SHP77 (cell line): ENCODE results near the gene NRIP1.
"Not testable (repeated sequence)": the region's sequence is repeated elsewhere in the genome, so short reads cannot be mapped to it uniquely, and the experiment has no call there.

ENCODE experiments used
- DNase-seq, 2 experiments: peaks; one replicate each; lab custom pipeline; 2025; lab: John Stamatoyannopoulos, UW

Gene NRIP1

DNA sequence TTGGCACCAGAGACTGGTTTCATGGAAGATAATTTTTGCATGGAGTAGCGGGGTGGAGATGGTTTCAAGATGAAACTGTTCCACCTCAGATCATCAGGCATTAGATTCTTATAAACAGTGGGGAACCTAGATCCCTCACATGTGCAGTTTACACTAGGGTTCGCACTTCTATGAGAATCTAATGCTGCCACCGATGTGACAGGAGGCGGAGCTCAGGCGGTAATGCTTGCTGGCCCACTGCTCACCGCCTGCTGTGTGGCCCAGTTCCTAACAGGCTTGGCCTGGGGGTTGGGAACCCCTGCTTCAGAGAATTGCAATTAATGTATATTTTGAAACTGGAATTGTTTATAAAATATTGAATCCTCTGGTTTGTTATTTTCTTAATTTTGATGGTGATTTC, 92.1 kb downstream of the NRIP1 start:
- DNase-seq: no peak

DNA sequence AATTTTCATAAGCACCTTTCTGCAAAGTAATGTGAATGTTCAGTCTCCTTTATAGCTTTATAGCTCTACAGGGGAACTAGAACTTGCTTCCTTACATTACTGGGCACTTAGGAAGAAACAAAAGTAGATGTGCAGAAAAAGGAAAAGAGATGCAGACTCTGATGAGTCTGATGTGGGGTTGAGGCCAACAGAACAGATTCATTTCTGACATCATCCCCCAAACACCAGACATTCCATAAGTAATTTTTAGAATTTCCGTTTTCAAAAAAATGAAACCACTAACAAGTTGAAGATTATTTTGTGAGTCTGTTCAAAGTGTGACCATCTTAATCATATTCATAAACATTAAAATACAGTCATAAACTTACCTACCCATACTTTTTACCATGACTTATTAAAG, 96.0 kb downstream of the NRIP1 start:
- DNase-seq: no peak

DNA sequence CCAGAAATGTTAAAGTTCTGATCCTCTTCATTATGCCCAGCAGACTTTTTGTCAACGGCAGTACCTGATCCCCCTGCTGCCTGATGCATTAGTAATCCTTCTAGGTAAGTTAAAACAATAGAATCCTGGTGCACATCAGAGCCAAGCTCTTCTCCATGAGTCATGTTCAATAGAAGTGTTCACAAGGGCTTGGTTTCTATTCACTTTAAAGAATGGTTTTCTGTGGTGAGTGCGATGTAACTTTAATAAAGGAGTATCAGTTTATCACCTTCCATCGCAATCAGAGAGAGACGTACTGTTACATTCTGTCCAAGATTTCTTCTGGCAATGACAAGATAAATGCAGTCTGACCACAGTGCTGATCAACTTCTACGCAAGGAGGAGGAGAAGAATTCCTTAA, 96.8 kb downstream of the NRIP1 start:
- DNase-seq: no peak

DNA sequence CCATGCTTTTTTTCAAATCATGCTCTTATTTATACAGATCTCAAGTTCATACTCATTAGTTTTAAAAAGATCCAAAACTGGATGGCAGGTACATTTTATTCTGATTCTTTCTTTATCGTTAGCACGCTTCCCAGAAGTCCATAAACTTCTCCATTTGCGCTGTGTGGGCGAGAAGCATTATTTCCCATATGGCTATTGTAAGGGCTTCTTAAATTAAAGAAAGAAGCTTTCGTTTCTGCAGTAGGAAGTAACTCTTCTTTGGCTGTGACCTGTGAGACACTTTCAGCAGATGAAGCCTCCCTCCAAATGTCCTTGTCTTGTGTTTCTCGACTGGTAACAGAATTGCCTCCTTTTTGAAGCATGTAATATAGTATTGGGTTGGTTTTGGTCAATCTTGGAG, 100.2 kb downstream of the NRIP1 start:
- DNase-seq: no peak

DNA sequence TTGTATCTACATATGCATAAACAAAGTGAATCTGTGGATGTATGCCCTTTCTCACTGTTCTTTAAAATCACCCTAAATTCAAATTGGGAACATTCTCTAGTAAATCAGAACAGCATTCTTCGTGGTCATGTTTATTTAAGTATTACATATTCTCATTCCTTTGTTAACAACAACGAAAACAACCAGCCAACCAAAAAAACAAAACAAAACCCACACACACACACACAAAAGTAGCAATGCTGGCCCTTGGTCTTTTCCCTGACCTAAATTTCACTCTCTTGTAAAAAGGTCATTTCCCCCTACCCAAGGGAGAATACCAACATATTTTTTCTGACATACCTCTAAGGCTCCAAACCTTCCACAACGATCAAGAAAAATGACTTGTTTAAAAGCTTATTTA, 102.6 kb downstream of the NRIP1 start:
- no peak for DNase-seq

DNA sequence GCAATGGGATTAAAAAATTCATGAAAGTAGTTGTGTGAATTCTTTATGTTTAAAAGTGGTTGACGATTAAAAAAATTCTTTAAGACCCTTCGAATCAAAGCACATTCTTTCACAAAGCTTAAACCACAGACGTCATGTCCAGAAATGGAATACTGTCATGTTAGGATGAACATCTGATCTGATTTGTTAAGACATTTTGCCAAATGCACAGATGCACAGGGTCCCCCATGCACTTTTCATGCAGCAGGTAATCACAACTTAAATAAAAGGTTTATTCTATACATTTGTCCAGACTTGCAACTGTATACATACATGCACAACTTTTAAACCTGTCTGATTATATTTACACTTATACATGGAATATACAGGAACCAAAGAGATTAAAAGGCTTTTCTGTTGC, 103.3 kb downstream of the NRIP1 start:
- DNase-seq: no peak

DNA sequence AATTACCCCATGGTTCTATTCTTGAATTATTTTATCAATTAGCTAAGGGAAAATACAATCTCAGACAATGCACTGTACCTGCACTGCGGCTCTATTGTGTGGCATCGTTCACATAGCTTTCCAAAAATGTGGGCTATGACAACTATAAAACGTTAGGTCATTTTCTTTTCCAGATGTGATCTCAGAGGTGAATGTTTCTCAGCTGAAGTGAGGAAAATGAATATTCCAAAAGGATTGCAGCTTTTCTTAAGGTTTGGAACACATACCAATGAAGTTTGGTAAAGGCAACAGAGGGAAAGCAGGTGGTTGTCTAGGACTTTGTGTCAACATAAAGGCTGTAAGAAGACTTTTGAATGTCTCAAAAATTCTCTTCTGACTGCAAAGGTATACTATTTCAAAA, 105.5 kb downstream of the NRIP1 start:
- no peak for DNase-seq

DNA sequence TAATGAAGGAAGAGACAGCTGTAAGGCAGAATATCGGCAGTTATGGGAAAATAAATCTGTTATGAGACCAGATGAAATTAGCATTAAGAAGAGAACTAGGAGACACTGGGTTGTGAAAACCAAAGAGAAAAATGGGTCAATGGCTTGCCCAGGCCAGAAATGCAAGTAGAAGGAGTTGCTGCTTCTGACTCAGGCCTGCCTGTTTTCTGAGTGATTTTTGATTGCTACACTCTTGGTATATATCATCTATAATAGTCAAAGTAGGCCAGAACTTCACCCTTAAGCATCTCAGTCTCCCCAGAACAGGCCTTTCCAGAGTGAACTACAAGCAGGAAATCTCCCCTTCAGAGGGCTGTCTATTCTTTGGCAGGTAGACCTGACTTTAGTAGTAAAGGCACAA, 107.0 kb downstream of the NRIP1 start:
- no peak for DNase-seq

DNA sequence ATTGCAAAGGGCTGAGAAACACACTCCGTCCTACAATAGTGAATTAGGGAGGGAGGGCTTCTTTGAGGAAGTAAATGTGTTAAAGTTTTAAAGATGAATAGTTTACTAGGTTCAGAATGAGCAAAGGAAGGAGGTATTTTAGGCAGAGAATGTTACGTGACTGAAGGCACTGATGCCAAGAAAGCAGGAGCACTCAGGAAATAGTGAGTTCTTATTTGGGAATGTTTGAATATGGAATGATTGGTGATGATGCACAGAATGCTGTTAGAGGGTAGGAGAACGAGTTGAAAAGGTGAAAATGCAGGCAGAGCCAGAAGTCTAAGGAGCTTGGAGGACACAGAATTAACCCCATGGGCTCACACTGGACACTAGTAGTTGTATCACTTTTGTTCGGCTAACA, 108.0 kb downstream of the NRIP1 start:
- DNase-seq: no peak

DNA sequence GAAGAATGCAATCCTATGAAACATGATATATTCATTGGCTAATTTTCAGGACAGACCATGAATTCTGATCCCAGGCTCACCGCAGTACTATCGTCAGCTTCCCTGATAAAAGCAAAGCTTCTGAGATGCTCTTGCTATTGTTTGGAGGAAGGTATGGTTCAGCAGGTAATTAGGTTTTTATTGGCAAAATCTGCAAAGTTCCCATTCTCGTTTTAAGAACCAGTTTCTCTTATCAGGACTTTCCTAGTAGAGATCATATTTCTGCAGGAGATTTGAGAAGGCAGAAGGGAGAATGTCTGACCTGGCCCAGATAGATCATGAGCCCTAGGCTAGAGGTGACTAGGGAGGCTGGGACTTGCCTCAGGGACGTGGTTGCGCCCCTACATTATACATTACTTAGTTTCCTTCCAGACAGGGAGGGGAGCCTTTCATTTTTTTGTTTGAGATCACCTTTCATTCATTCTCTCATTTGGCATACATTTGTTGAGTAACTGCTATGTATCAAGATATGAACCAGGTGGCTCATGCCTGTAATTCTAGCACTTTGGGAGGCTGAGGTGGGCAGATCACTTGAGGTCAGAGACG, 108.8 kb downstream of the NRIP1 start:
- no peak for DNase-seq

DNA sequence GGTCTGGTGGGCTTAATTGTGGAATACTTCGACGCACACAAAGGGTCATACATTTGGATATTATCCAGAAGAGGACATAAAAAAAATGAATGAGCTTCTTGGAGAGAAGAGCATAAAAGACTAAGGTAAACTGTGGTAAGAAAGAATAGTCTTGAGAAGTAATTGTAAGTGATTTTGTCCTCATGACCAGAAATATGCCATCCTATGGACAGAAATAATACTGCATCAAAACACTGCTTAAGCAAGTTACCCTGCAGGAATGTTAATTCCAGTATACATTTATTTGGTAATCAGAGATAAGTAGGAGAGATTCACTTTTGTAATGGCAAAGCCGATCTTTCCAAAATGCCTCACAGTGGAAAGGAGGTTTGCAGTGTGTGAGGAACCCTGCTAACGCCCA, 111.9 kb downstream of the NRIP1 start:
- DNase-seq: no peak

DNA sequence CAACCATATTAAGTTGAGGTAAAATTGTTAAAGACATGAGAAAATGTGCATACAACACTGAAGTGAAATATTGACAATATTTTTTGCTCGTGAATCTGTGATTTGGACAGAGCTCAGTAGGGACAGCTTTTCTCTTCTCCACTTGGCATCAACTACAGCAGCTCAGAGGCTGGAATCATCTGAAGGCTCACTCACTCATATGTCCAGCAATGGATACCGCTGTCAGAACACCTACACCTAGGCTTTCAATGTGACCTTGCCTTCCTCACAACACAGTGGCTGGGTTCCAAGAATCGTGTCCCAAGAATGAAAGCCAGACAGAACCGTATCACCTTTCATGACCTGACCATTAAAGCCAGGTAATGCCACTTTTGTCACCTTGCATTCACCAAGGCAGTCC, 115.2 kb downstream of the NRIP1 start:
- DNase-seq: no peak

DNA sequence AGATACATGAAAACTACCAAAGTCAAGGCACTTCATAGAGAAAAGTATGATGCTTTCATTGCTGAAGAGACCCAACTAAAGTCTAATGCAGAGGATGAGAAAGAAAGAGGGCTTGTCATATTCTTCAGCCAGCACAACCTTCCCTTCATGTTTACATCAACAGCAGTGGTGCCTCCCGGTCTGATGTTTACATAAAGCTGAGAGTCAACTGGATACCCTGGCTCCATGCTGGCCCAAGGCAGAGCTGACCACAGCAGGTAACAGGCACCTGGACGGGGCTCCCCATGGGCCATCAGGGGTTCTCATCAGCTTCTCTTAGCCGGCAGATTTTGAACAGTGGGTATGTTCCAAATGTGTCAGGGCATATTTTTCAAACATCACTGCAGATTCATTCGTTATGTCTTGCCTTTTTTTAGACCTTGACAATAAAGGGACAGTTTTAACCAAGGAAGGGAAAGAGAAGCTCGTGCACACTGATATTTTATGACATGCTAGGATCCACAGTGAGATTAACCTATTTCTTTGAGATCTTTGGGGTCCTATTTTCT, 117.1 kb downstream of the NRIP1 start:
- DNase-seq: no peak

DNA sequence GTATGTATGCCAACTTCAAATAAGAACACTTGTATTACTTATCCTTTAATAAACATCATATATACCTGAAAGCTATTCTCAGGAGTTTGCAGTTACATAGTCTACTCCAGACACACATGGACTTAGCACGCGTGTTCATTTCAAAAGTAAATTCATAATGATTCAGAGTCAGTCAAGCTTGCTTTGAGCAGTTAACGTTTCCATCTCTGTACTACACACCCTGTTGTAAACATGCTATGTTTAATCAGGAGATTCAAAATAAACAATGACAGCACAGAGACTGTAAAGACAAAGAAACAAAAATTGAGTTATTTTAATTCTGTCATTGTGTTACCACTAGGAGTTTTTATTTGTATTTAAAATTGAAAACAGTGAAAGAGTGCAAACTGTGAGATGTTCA, 119.6 kb downstream of the NRIP1 start:
- no peak for DNase-seq

DNA sequence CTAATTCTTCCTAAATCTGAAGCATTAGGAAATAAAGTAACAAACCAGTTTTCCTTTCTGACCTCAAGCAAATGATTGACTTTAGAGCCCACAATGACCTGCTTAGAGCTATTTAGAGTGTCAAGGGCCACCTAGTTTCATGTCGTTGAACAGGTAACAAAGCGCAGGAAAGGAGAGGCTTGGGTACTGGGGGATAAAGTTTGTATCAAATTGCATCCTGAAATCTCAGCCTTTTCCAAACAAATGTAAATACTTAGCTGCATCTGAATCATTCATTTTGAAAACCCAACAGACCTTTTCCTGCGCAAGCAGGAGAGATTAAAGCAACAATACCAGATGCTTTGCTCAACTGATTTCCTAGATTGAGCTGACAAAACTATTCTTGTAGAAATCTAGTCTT, 121.2 kb downstream of the NRIP1 start:
- DNase-seq: no peak

DNA sequence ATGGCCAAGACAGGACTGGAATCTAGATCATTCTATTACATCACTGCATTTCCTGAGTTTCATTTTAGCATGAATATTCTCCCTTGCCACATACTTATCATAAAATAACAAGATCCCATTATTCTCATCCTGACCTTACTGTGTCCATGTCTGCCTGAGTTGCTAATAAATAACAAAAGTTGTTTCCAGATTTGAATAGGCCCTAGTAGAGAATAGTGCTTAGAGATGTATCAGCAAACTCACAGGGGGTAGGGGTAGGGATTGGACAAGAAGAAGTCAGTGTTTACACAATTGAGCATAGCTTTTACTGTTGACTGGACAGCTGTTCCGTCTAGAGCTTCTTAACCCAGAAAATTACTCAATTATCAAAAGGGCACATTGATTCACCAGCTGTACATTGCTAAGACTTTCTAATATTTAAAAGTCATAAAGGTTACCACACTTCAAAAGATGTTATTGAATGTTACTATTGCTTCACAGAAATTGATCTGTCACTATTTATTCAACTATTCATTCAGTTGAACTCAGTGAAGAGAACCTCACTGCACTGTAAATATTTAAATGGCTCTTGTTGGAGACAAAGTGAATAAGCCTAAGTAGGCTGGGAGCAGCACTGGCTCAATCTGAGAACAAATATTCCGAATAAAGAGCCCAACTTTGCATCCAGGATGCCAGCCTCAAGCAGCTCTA, 121.9 kb downstream of the NRIP1 start:
- DNase-seq: no peak

DNA sequence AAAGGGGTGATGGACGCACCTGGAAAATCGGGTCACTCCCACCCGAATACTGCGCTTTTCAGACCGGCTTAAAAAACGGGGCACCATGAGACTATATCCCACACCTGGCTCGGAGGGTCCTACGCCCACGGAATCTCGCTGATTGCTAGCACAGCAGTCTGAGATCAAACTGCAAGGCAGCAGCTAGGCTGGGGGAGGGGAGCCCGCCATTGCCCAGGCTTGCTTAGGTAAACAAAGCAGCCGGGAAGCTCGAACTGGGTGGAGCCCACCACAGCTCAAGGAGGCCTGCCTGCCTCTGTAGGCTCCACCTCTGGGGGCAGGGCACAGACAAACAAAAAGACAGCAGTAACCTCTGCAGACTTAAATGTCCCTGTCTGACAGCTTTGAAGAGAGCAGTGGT, 137.5 kb downstream of the NRIP1 start:
- not testable (repeated sequence) for DNase-seq

DNA sequence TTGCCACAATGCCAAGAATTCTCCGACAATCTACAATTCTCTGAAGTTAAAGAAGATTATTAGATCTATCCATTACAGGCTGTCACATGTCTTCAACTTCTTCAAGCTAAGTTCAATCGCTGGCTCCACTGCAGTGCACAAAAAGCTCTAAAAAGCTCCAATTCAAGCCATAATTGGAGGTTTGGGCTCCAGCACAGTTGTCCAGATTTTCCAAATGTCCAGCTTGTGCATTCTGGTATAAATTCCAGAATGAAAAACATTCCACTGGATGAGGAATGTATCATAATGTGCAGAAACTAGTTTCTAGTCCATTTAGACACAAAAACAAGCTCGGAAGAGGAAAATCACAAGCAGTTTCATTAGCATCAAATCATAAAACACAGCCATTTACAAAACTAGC, 138.6 kb downstream of the NRIP1 start:
- no peak for DNase-seq

DNA sequence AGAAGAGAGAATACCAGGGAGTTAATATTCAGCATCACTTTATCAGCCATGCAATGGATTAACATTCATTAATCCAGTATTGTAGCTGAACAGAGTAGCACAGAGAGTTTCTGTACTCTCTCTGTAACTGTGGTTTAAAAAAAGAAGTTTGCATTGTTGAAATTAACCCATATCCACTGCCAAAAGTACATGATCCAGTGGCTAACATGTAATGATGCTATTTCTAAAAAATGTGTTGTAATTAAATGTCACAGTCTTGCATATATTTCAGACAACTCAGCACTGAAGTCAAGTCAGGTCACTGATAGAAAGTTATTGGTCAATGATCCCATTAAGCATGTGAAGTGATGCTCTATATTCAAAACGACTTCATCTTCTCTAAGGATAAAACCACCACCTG, 141.3 kb downstream of the NRIP1 start:
- DNase-seq: no peak

DNA sequence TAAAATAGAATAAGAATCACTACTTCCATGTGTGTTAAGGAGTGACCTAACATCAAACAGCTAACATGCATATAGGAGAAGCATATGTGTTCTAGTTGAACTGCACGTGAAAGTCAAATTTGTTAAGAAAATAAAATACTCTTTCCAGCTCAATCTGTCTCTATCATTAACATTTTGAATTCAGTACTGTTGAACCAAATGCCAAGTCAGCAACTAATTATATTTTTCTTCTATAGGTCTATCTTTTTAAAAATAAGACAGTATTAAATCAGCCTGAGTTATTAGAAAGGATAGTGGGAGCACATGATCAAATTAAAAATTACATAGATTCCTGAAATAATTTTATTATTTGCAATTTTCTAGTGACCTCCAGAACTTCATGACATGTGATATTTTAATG, 141.8 kb downstream of the NRIP1 start:
- DNase-seq: no peak

DNA sequence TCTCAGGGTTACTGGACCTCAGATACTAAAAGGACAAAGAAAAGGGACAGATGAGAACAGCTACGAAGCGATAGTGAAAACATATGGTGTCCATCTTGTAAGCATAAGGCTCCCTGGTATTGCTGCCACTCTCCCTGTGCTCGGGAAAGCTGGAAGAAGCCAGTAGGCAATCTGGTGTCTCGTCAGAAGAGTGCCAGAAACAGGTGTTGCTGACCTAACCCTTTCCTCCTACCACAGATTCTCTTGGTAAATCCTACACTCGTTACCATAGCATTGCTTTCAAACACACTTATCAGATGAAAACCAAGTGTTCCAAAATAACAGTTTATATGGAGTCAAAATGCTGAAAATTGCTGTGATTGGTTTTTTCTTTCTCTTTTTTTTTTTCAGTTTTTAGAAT, 146.3 kb downstream of the NRIP1 start:
- no peak for DNase-seq

DNA sequence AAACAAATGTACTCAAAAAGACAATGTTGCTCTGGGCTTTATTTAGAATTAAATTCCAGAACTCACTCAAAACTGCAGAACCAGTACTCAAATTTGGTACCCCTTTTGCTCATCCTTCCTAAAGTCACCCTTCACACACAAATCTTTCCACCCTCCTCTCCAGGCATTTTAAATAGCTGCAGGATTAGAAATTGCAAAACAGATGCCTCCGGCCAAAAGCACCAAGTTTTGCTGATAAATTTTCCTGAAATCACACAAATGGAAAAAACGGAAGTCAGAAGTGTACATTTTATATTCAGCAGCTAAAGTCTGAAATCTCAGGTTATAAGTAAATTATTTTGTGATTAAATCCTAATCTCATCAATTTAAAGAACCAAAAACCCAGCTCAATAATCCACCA, 147.0 kb downstream of the NRIP1 start:
- no peak for DNase-seq

DNA sequence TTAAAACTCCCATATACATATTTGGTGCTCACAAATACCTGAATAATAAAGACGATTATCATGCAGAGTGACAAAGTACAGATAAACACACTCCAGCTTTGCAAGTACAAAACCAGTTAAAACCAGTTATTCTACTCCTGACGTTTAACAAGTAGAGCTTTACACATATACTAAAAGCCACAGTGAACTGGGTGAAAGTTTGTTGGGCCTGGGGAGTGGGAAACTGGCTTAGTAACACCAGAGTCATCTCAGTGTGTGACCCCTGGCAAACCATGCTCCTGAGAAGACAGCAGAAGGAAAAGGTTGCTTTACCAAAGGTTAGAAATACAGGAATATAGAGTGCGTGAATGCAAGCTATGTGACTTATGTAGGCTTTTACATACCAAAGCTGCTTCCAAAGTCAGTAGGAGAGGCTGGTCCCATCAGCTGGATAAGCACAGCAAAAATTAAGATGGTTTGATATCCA, 148.1 kb downstream of the NRIP1 start:
- no peak for DNase-seq

DNA sequence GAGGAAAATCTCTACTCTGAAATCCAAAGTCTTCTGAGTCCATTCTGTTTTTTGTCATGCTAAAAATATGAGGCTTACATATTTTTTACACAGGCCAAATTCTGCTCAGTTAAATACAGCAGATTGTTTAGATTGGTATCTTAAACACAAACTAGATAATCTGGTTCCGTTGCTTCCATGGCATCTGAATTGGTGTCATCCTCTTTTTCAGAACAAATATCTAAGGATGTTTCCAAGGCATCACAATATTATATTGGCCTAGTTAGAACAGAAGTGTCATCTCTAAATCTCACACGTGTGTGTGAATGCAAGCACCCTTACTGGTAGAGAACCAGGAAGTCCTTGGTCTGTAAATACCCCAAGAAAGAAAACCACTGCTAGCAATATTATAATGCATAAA, 151.2 kb downstream of the NRIP1 start:
- DNase-seq: no peak
